Measurements from ENCODE around the gene EIF5A2.
"Not testable (repeated sequence)": the region's sequence is repeated elsewhere in the genome, so short reads cannot be mapped to it uniquely, and the experiment has no call there.

Gene EIF5A2

GRCh38 chr3:170896333-170896732 lies 12.1 kb downstream of the EIF5A2 start:
- not testable (repeated sequence) for DNase-seq

- no peak for DNase-seq
Observed at GRCh38 chr3:170893895-170894294, 14.5 kb downstream of the EIF5A2 start.

- no peak for DNase-seq
Observed at GRCh38 chr3:170889630-170890029, 18.8 kb downstream of the EIF5A2 start.

GRCh38 chr3:170889132-170889531 lies 19.3 kb downstream of the EIF5A2 start:
- DNase-seq: no peak

- DNase-seq: not testable (repeated sequence)
Observed at GRCh38 chr3:170884109-170884930, 24.1 kb downstream of the EIF5A2 start.

GRCh38 chr3:170878688-170879087 lies 29.7 kb downstream of the EIF5A2 start:
- DNase-seq: not testable (repeated sequence)

- not testable (repeated sequence) for DNase-seq
Observed at GRCh38 chr3:170877311-170877710, 31.1 kb downstream of the EIF5A2 start.

- no peak for DNase-seq
Observed at GRCh38 chr3:170876537-170876936, 31.9 kb downstream of the EIF5A2 start.

GRCh38 chr3:170869645-170870593 lies 38.5 kb downstream of the EIF5A2 start, which contains the start of gene RPL22L1:
RPL22L1 (minus strand) TSS chr3:170870195; CDS start chr3:170870167, 28 bp downstream.
- peak; percentile 86 to 88 for DNase-seq

- DNase-seq: no peak
Observed at GRCh38 chr3:170869239-170869590, 39.2 kb downstream of the EIF5A2 start.

GRCh38 chr3:170868577-170869238 lies 39.7 kb downstream of the EIF5A2 start:
- no peak for DNase-seq

GRCh38 chr3:170867143-170867937 lies 41.1 kb downstream of the EIF5A2 start:
- no peak for DNase-seq

- no peak for DNase-seq
Observed at GRCh38 chr3:170866499-170866898, 41.9 kb downstream of the EIF5A2 start.

GRCh38 chr3:170865209-170866094 lies 43.0 kb downstream of the EIF5A2 start:
- DNase-seq: no peak

GRCh38 chr3:170864525-170865208 lies 43.8 kb downstream of the EIF5A2 start:
- DNase-seq: no peak

- no peak for DNase-seq
Observed at GRCh38 chr3:170863816-170864215, 44.6 kb downstream of the EIF5A2 start.

- no peak for DNase-seq
Observed at GRCh38 chr3:170862618-170863374, 45.6 kb downstream of the EIF5A2 start.

- DNase-seq: no peak
Observed at GRCh38 chr3:170858599-170858998, 49.8 kb downstream of the EIF5A2 start.

GRCh38 chr3:170852324-170852723 lies 56.1 kb downstream of the EIF5A2 start:
- no peak for DNase-seq

Measured in stimulated activated CD4-positive, alpha-beta T cell treated with anti-CD3 and anti-CD28 coated beads, Interleukin-2, amount 100 ng/mL, for 48 hours (primary cell).